HG02610 (cell line): Measurements from ENCODE around the gene ZNF330.

ENCODE experiments used
- ATAC-seq: cut with Tn5 transposase; IDR thresholded peaks from one replicate; pipeline ENCODE4 v1.9.1; 2021; ENCODE audit warnings: mild to moderate bottlenecking, moderate library complexity; ENCODE audit not compliant: unreplicated experiment

The ZNF330 gene

GRCh38 chr4:141229408-141230101 lies 8.9 kb downstream of the ZNF330 start:
- peak; percentile 54 for ATAC-seq

- ATAC-seq = no peak
Measured at GRCh38 chr4:141233673-141234072, 13.0 kb downstream of the ZNF330 start.

- ATAC-seq = no peak
Measured at GRCh38 chr4:141238186-141238585, 17.5 kb downstream of the ZNF330 start.

- no peak for ATAC-seq
Measured at GRCh38 chr4:141240259-141240658, 19.6 kb downstream of the ZNF330 start.

GRCh38 chr4:141240671-141241070 lies 20.0 kb downstream of the ZNF330 start:
- ATAC-seq = peak; percentile 38

- ATAC-seq = no peak
Measured at GRCh38 chr4:141241986-141242385, 21.3 kb downstream of the ZNF330 start.

GRCh38 chr4:141244419-141244818 lies 23.7 kb downstream of the ZNF330 start:
- ATAC-seq = no peak

GRCh38 chr4:141246243-141246642 lies 25.5 kb downstream of the ZNF330 start:
- ATAC-seq = no peak

- ATAC-seq = no peak
Measured at GRCh38 chr4:141246683-141247429, 26.2 kb downstream of the ZNF330 start.

- ATAC-seq = no peak
Measured at GRCh38 chr4:141247430-141247780, 26.7 kb downstream of the ZNF330 start.

- no peak for ATAC-seq
Measured at GRCh38 chr4:141248029-141248428, 27.3 kb downstream of the ZNF330 start.

- no peak for ATAC-seq
Measured at GRCh38 chr4:141248486-141248885, 27.8 kb downstream of the ZNF330 start.

- ATAC-seq = no peak
Measured at GRCh38 chr4:141254326-141254725, 33.6 kb downstream of the ZNF330 start.

GRCh38 chr4:141255016-141255415 lies 34.3 kb downstream of the ZNF330 start:
- ATAC-seq = no peak

GRCh38 chr4:141258558-141258957 lies 37.9 kb downstream of the ZNF330 start:
- no peak for ATAC-seq

GRCh38 chr4:141275834-141276233 lies 55.1 kb downstream of the ZNF330 start:
- no peak for ATAC-seq

GRCh38 chr4:141283152-141283551 lies 62.5 kb downstream of the ZNF330 start:
- ATAC-seq = no peak

GRCh38 chr4:141283563-141283962 lies 62.9 kb downstream of the ZNF330 start:
- no peak for ATAC-seq
